ENCODE measurements around the gene FUT3.

The FUT3 gene

GRCh38 chr19:5799247-5800241 lies 51.7 kb downstream of the FUT3 start:
- no peak for DNase-seq

- no peak for DNase-seq
Observed at GRCh38 chr19:5798244-5798643, 53.0 kb downstream of the FUT3 start.

- no peak for DNase-seq
Observed at GRCh38 chr19:5795382-5795919, 55.8 kb downstream of the FUT3 start.

GRCh38 chr19:5793188-5793587 lies 58.1 kb downstream of the FUT3 start:
- DNase-seq = no peak
